T1000 (cell line): ENCODE data around the gene FBH1.
"Not testable (repeated sequence)": the region's sequence is repeated elsewhere in the genome, so short reads cannot be mapped to it uniquely, and the experiment has no call there.

Experiments used
- DNase-seq: peaks from one replicate; lab custom pipeline; 2025; ENCODE audit warnings: mixed read lengths; lab: John Stamatoyannopoulos, UW

Gene FBH1

GRCh38 chr10:5942001-5942400 lies 52.0 kb downstream of the FBH1 start:
- DNase-seq = no peak

DNA sequence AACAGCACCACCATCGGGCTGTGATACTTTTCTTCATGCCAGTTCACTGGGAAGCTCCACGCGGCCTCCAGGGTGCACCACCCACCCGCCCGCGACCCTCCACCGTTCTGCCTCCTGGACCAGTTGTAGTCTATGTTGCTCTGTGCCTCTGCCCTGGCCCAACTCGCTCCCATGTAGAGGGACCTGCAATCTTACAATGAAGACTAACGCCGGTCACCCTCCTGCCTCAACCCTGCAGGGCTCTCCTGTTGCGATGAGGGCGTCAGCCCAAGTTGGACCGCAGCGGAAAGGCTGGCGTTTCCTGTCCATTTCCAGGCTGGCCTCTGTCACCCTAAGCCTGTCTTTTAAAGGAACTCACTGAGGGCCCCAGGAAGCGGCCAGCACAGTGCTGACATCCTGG lies 52.4 kb downstream of the FBH1 start:
- DNase-seq = no peak

DNA sequence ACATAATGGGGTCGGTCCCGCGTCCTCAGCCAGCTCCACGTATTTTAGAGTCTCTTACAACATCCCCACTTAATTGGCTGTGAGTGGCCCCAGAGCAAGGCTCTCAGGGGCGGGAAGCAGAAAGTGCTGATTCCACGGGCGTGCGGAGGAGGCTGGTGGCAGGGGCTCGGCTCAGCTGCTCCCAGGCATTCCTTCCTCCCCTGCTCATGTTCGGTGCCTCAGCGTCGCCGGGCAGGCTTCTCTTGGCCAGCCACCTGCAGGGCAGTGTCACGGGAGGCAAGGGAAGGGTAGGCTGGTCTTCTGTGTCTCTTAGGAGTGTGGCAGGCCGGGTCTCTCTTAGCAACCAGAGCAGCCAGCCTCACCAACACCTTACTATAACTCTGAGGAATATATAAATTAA lies 53.5 kb downstream of the FBH1 start:
- DNase-seq = no peak

DNA sequence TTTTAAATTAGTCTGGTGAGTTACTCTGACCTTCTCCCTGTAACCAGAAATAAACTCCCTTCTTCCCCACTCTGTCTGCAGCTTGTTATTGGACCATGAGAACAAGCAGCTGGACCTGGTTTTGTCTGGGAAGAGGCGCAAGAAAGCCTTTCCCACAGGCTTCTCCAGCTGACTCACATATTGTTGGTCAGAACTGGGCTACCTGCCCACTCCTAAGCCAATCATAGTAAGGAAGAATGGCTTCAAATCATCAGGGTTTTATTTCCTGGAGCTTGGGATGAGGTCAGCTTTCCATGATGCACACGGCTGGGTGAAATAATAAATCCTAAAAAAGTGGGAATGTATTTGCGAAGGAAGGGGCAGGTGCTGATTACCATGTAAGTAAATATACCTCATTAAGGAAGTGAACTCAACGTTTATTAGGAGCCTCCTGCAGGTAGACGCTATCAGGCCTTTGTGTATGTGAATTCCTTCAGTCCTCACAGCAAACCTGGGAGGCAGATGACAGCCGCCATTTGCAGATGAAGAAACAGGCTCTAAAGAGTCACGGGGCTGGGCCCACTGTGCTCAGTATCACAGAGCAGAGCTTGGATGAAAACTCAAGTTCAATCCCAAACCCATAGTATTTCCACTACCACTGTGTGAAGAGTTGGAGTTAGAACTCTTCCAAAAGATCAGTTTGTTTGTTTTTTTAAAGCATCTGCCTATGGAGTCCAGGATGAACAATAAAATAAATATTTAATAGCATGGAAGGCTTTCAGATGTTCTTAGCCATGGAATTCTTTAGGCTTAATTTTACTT lies 54.5 kb downstream of the FBH1 start:
- peak; percentile 65 for DNase-seq

- no peak for DNase-seq
Observed at GRCh38 chr10:5945190-5945509, 55.1 kb downstream of the FBH1 start.

DNA sequence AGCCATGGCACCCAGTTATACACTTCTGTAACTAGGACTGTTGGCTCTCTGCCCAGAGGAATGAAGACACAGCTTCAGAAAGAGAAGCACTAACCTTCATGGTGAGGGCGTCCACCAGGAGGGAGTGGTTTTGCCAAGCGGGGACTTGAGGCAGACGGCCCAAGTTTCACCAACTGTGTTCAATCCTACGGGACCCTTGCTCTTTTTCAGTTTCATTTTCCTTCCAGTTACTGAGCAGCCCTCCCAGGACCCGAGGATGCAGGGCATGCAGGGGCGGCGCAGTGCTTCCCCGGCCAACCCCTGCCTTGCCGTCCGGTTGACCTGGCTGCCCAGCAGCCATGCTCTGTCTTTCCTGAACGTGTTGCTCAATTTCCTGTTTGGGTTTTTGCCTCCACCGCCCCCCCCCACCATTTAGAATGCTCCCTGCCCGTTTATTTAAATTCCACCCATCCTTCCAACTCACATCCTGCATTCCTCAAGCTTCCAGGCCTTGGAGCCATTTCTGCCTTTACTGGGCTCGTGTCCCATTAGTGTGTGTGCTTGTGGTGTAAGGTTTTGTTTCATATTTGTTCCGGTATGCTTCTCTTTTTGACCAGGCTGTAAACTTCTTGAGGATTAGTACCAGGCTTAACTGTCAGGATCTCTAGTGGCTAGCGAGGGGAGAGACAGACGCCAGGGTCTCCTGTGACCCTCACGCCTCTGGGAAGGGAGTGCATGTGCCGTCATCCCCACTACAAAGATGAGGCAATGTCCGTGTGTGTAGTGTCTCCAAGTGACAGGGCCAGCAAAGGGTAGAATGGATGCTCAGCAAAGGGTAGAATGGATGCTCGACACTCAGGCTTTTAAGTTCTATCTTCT lies 55.7 kb downstream of the FBH1 start:
- no peak for DNase-seq

GRCh38 chr10:5946419-5946775 lies 56.4 kb downstream of the FBH1 start:
- not testable (repeated sequence) for DNase-seq

DNA sequence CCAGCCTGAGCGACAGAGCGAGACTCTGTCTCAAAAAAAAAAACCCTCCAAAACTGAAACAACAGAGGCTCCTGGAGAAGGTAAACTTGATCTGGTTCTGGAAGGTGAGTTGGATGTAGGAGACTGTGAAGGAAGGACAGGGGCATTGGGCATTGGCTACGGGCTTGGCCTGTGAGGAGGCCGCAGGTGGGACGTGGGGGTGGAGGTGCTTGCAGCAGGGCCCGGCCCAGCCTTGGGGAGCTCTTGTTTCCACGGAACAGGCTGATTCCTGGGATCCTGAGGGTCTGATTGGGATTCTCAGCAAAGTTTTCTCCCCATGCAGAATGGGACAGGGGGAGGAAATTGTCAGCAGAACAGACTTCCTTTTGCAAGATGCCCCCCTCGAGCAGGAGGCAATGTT lies 56.7 kb downstream of the FBH1 start:
- DNase-seq = no peak

DNA sequence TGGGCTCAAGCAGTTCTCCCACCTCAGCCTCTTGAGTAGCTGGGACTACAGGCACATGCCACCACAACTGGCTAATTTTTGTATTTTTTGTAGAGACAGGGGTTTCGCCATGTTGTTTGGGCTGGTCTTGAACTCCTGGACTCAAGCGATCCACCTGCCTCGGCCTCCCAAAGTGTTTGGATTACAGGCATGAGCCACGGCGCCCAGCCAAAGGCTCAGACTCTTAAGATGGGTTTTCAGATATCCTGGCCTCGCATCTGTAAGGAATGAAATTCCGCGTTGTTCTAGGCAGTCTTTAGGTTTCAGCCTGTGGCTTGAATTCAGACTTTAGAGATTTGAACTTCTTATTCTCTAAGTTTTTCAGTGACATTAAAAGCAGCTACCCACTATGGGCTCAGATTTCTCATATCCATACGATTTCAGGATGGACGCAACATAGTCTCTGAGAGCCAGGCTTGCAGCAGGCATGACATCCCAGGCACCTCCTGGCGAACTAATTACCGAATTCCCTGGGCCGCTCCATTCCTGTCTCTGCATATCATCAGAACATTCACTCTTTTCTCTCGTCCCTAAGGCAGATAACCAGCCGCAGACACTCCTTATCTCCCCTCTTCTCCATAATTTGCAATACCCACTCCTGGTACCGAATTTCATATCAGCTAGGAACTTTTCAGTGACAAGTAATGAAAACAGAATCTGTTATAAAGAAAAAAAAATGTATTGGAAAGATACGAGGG lies 57.6 kb downstream of the FBH1 start:
- no peak for DNase-seq

- DNase-seq = no peak
Observed at GRCh38 chr10:5948208-5948585, 58.2 kb downstream of the FBH1 start.

GRCh38 chr10:5949009-5949759 lies 59.1 kb downstream of the FBH1 start:
- DNase-seq = no peak

DNA sequence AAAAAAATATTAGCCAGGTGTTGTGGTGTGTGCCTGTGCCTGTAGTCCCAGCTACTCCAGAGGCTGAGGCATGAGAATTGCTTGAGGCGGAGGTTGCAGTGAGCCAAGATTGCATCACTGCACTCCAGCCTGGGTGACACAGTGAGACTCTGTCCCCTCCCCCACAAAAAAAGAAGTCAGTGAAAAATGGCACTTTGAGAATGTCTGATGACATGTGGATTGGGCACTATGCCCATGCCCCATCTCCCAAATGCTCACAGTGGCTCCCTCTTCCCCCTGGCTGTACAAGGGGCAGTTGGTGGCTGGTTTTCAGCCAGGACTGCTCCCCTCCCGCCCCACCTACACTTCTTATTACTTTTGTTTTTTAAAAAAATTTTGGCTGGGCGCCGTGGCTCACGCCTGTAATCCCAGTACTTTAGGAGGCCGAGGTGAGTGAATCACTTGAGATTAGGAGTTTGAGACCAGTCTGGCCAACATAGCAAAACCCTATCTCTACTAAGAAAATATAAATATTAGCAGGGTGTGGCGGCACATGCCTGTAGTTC lies 61.2 kb downstream of the FBH1 start:
- no peak for DNase-seq

DNA sequence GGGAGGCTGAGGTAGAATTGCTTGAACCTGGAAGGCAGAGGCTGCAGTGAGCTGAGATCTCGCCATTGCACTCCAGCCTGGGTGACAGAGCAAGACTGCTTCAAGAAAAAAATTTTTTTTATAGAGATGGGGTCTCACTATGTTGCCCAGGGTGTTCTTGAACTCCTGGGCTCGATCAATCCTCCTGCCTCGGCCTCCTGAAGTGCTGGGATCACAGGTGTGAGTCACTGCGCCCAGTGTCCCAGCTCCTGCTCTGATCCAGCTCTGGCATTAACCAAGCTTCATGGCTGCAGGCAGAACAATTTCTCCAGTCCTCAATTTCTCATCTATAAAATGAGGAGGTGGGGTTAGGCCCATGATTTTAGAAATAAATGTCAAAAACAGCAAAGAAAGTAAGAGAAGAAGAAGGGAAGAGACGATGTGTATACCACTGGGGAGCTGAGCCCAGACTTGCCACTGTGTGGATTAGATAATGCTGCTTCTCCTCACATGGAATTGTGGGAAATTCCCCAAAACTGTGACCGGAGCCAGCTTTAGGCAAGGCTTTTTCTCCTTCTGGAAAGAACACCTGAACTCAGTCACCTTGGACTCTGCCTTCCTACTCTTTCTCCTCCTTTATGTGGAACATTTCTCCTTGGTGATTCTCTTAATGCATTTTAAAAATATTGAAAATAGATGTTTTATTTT lies 61.8 kb downstream of the FBH1 start:
- DNase-seq = no peak

DNA sequence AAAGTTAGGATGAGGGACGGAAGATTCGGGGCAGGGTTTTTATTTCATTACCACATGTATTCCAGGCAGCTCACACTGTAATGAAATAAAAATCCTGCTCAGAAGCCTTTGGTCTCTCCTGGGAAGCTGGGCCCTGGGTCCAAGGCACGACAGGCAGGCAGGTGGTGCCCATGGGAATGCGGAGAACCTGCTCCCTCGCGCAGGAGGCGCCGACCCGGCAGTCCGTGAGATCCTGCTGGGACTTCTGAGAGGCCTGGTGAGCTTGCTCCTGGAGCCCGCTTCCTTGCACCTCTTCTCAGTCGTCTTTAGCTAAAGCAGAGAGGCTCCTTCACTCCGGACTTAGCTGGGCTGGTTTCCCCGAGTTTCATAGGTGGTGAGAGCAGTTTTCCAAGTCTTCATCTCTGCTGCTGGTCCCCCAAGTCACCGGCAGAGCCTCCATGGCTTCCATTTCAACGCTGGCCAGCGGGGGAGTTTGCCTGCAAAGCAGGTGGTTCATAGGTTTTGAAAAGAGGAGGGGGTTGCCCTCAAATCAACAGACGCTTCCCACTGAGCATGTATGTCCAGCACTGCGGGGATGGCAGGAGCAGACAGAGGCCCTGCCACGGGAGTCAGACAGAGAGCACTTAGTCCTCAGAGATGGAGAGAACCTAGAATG lies 62.8 kb downstream of the FBH1 start:
- no peak for DNase-seq

- no peak for DNase-seq
Observed at GRCh38 chr10:5953676-5954075, 63.6 kb downstream of the FBH1 start.

- DNase-seq = no peak
Observed at GRCh38 chr10:5956146-5956936, 66.3 kb downstream of the FBH1 start.

DNA sequence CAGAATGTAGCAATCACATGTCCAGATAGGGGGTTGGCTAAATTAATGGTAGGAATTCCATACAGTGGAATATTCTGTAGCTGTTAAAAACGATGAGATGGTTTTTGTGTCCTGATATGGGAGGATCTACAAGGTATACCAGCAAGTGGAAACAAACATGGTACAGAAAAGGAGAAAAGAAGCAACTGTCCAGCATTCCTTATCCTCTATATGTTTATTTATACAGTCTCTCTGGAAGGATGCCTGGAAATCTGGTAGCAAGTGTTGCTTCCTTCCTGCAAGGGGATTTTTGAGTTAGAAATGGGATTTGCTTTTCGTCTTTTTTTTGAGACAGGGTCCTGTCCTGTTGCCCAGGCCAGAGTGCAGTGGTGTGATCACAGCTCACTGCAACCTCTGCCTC lies 68.0 kb downstream of the FBH1 start:
- no peak for DNase-seq

DNA sequence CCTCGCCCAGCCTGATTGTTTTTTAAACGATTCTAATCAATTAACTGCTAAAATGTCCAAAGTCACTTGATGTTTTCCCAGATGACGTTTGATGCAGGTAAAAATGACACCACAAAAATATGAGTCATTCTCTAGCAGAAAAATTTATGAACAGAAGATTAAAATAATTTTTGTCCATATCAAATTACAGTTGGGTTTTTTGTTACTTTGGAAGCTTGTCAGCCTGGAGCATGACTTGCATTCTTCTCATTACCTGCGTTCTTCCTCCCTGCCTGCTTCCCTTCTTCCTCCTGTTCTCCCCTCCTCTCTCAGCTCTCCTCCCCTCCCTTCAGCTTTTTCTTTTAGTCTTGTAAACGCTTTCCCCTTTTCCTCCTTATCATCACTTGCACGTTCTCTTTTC lies 68.6 kb downstream of the FBH1 start:
- no peak for DNase-seq

- DNase-seq = no peak
Observed at GRCh38 chr10:5959142-5959541, 69.1 kb downstream of the FBH1 start.

- no peak for DNase-seq
Observed at GRCh38 chr10:5959581-5960069, 69.6 kb downstream of the FBH1 start.
